Measurements from ENCODE around the gene NFYA. TPM values are rescaled to one million over a fixed set of nuclear protein-coding genes. Genes with fewer than 3 reads are reported as not detected.

NFYA gene
- total and polyA plus RNA-seq, 2 of the 13 experiments (the other 11 are each of a cell fraction or from before 2014, with no cell fraction given): 16.0 to 22.9 TPM

- TF ChIP-seq HMGXB4 (CRISPR knock-in tag; IDR thresholded peaks at IDR 0.05; ENCODE audit: borderline replicate concordance in 1 of 2, low read depth in 1 of 2) (peak; percentile 51 to 60; a peak in 3 of 4 replicates), ZNF34 (CRISPR knock-in tag; IDR thresholded peaks at IDR 0.05; ENCODE audit: borderline replicate concordance) (0 out of 2 replicates have a peak, but pooled peaks have one; percentile 52), HOMEZ (CRISPR knock-in tag; IDR thresholded peaks at IDR 0.05; ENCODE audit: low read depth) (peak; percentile 94), ZNF234 (CRISPR knock-in tag; conservative IDR thresholded peaks at IDR 0.05) (no peak), MAFK (conservative IDR thresholded peaks at IDR 0.05 in 1 of 2, IDR thresholded peaks at IDR 0.05 in 1 of 2; ENCODE audit: low read length in 2 of 2) (no peak), ZSCAN9 (CRISPR knock-in tag; IDR thresholded peaks at IDR 0.05; ENCODE audit: borderline replicate concordance) (peak; percentile 86; the same call in 1 of the 2 replicates), ZNF777 (CRISPR knock-in tag; IDR thresholded peaks at IDR 0.05) (0 out of 2 replicates have a peak, but pooled peaks have one; percentile 37), NCOA5 (CRISPR knock-in tag; IDR thresholded peaks at IDR 0.05) (no peak), PHF5A (CRISPR knock-in tag; IDR thresholded peaks at IDR 0.05; ENCODE audit: low read depth, unreplicated experiment) (no peak), PHF21A (CRISPR knock-in tag; IDR thresholded peaks at IDR 0.05) (peak; percentile 93), PREB (CRISPR knock-in tag; IDR thresholded peaks at IDR 0.05) (no peak), SRSF9 (IDR thresholded peaks at IDR 0.05; ENCODE audit: borderline replicate concordance, insufficient read depth, low read depth, low read length, poor library complexity, severe bottlenecking) (no peak), MED1 (CRISPR knock-in tag; IDR thresholded peaks at IDR 0.05) (peak; percentile 77), DR1 (CRISPR knock-in tag; IDR thresholded peaks at IDR 0.05) (peak; percentile 54; the same call in 1 of the 2 replicates), ONECUT2 (CRISPR knock-in tag; IDR thresholded peaks at IDR 0.05) (0 out of 2 replicates have a peak, but pooled peaks have one; percentile 14), RBM22 (optimal IDR thresholded peaks at IDR 0.05; ENCODE audit: low read length) (no peak)
- TF ChIP-seq, protein P1, sequence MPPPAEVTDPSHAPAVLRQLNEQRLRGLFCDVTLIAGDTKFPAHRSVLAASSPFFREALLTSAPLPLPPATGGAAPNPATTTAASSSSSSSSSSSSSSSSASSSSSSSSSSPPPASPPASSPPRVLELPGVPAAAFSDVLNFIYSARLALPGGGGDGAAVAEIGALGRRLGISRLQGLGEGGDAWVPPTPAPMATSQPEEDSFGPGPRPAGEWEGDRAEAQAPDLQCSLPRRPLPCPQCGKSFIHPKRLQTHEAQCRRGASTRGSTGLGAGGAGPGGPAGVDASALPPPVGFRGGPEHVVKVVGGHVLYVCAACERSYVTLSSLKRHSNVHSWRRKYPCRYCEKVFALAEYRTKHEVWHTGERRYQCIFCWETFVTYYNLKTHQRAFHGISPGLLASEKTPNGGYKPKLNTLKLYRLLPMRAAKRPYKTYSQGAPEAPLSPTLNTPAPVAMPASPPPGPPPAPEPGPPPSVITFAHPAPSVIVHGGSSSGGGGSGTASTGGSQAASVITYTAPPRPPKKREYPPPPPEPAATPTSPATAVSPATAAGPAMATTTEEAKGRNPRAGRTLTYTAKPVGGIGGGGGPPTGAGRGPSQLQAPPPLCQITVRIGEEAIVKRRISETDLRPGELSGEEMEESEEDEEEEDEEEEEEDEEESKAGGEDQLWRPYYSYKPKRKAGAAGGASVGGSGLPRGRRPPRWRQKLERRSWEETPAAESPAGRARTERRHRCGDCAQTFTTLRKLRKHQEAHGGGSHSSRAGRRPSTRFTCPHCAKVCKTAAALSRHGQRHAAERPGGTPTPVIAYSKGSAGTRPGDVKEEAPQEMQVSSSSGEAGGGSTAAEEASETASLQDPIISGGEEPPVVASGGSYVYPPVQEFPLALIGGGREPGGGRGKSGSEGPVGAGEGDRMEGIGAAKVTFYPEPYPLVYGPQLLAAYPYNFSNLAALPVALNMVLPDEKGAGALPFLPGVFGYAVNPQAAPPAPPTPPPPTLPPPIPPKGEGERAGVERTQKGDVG (CRISPR knock-in tag; IDR thresholded peaks at IDR 0.05; ENCODE audit: borderline replicate concordance): no peak
- TF ChIP-seq, protein P2, sequence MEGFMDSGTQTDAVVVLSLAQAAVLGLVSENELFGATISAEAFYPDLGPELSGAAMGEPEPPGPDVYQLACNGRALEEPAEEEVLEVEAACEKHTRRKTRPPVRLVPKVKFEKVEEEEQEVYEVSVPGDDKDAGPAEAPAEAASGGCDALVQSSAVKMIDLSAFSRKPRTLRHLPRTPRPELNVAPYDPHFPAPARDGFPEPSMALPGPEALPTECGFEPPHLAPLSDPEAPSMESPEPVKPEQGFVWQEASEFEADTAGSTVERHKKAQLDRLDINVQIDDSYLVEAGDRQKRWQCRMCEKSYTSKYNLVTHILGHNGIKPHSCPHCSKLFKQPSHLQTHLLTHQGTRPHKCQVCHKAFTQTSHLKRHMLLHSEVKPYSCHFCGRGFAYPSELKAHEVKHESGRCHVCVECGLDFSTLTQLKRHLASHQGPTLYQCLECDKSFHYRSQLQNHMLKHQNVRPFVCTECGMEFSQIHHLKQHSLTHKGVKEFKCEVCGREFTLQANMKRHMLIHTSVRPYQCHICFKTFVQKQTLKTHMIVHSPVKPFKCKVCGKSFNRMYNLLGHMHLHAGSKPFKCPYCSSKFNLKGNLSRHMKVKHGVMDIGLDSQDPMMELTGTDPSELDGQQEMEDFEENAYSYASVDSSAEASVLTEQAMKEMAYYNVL (CRISPR knock-in tag; IDR thresholded peaks at IDR 0.05; ENCODE audit: borderline replicate concordance): no peak; the same call in 1 of the 2 replicates
These were observed 32.5 kb upstream of the NFYA start (continued) for GRCh38 chr6:41040101-41040939.
